BLaER1 (cell line): ENCODE measurements around the gene HLF.

Source experiments
- H3K27ac ChIP-seq: shearing (Covaris generic); formaldehyde crosslinking; 2 replicates; pipeline ENCODE4 v1.8.1; 2022
- H3K27me3 ChIP-seq: shearing (Covaris generic); formaldehyde crosslinking; 2 replicates; pipeline ENCODE4 v1.8.1; 2022
- H3K36me3 ChIP-seq: shearing (Covaris generic); formaldehyde crosslinking; 2 replicates; pipeline ENCODE4 v1.8.1; 2022
- H3K4me1 ChIP-seq: shearing (Covaris generic); formaldehyde crosslinking; 2 replicates; pipeline ENCODE4 v1.8.1; 2022
- H3K4me2 ChIP-seq: shearing (Covaris generic); formaldehyde crosslinking; 2 replicates; pipeline ENCODE4 v1.8.1; 2022
- H3K4me3 ChIP-seq: shearing (Covaris generic); formaldehyde crosslinking; 2 replicates; pipeline ENCODE4 v1.8.1; 2022
- H3K9ac ChIP-seq: shearing (Covaris generic); formaldehyde crosslinking; 2 replicates; pipeline ENCODE4 v1.8.1; 2022
- H3K9me3 ChIP-seq: shearing (Covaris generic); formaldehyde crosslinking; 2 replicates; pipeline ENCODE4 v1.8.1; 2022
- H4K20me1 ChIP-seq: shearing (Covaris generic); formaldehyde crosslinking; 2 replicates; pipeline ENCODE4 v1.8.1; 2022
- Cebpa-rat ChIP-seq: shearing (Covaris generic); IDR thresholded peaks from 2 replicates; pipeline ENCODE4 v1.8.1; 2022

The HLF gene

DNA sequence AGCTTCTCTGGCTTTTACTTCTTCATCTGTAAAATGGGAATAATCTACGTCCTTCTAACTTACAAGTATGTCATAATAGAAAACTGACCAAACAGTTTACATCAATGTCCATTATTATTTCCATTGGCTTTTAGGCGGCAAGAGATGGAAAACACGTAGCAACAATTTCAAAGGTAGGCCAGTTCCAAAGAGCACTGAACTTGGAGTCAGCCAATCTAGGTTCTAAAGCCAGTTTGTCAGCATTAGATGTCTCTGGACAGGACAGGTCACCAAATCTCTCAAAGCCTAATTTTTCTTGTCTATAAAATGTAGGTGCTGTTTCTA lies 17.6 kb downstream of the HLF start:
- Histone ChIP-seq H3K27ac (no peak overlapping the region), H3K36me3 (no peaks in the 10 kb centered on the region), H4K20me1 (no peaks in the 10 kb centered on the region), H3K4me3 (no peak overlapping the region), H3K4me2 (no peak overlapping the region), H3K27me3 (no peaks in the 10 kb centered on the region), H3K4me1 (no peaks in the 10 kb centered on the region), H3K9ac (no peak overlapping the region), H3K9me3 (no peaks in the 10 kb centered on the region)
- TF ChIP-seq Cebpa-rat = no peak

GRCh38 chr17:55282741-55283140 lies 18.0 kb downstream of the HLF start:
- Histone ChIP-seq H3K4me3 (no peak overlapping the region), H3K27ac (no peak overlapping the region), H3K9ac (no peak overlapping the region), H3K27me3 (no peaks in the 10 kb centered on the region), H3K4me2 (no peak overlapping the region), H4K20me1 (no peaks in the 10 kb centered on the region), H3K9me3 (no peaks in the 10 kb centered on the region), H3K36me3 (no peaks in the 10 kb centered on the region), H3K4me1 (no peaks in the 10 kb centered on the region)
- TF ChIP-seq Cebpa-rat = no peak

GRCh38 chr17:55283256-55283965 lies 18.7 kb downstream of the HLF start:
- Histone ChIP-seq H3K9me3 (no peaks in the 10 kb centered on the region), H3K27me3 (no peaks in the 10 kb centered on the region), H3K9ac (no peak overlapping the region), H3K4me2 (no peak overlapping the region), H3K36me3 (no peaks in the 10 kb centered on the region), H3K27ac (no peak overlapping the region), H3K4me1 (no peaks in the 10 kb centered on the region), H4K20me1 (no peaks in the 10 kb centered on the region), H3K4me3 (no peak overlapping the region)
- TF ChIP-seq Cebpa-rat = no peak

- H3K36me3 ChIP-seq = no peaks in the 10 kb centered on the region
- no peak overlapping the region for H3K4me3 ChIP-seq
- H3K4me1 ChIP-seq = no peaks in the 10 kb centered on the region
- H3K9ac ChIP-seq = no peak overlapping the region
- no peak overlapping the region for H3K27ac ChIP-seq
- no peaks in the 10 kb centered on the region for H3K9me3 ChIP-seq
- H4K20me1 ChIP-seq = no peaks in the 10 kb centered on the region
- TF ChIP-seq Cebpa-rat = no peak
- H3K4me2 ChIP-seq = no peak overlapping the region
- no peaks in the 10 kb centered on the region for H3K27me3 ChIP-seq
Measured at GRCh38 chr17:55284001-55284884, 19.5 kb downstream of the HLF start.

DNA sequence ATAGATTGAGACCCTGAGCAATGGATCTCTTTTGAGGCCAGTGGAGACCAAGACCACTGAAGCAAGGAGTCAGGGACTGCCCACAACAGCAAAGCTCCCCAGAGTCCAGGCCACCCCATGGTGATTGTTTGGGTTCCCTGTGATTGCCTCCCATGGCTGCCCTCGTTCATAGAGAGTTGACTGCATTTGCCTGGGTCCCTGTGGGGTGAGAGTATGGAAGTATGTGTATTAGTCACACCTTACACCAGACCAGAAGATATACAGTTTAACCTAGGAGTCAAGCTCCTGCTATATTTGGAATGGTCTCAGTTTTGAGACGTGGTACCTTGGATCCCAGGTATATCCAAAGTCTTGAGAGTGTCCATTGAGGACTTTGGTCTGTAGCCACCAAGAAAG lies 20.2 kb downstream of the HLF start:
- Histone ChIP-seq H3K4me3 (no peak overlapping the region), H3K4me1 (no peaks in the 10 kb centered on the region), H3K36me3 (no peaks in the 10 kb centered on the region), H3K27ac (no peak overlapping the region), H3K9me3 (no peaks in the 10 kb centered on the region), H4K20me1 (no peaks in the 10 kb centered on the region), H3K9ac (no peak overlapping the region), H3K27me3 (no peaks in the 10 kb centered on the region), H3K4me2 (no peak overlapping the region)
- TF ChIP-seq Cebpa-rat = no peak

GRCh38 chr17:55285340-55286301 lies 20.9 kb downstream of the HLF start:
- H3K4me2 ChIP-seq = no peak overlapping the region
- no peaks in the 10 kb centered on the region for H3K36me3 ChIP-seq
- no peak overlapping the region for H3K27ac ChIP-seq
- no peaks in the 10 kb centered on the region for H3K27me3 ChIP-seq
- no peak overlapping the region for H3K4me3 ChIP-seq
- H3K4me1 ChIP-seq = no peaks in the 10 kb centered on the region
- H3K9ac ChIP-seq = no peak overlapping the region
- H4K20me1 ChIP-seq = no peaks in the 10 kb centered on the region
- 0 out of 2 replicates have a peak, but pooled peaks cover under 1% of the 10 kb centered on the region for H3K9me3 ChIP-seq
- no peak for TF ChIP-seq Cebpa-rat

DNA sequence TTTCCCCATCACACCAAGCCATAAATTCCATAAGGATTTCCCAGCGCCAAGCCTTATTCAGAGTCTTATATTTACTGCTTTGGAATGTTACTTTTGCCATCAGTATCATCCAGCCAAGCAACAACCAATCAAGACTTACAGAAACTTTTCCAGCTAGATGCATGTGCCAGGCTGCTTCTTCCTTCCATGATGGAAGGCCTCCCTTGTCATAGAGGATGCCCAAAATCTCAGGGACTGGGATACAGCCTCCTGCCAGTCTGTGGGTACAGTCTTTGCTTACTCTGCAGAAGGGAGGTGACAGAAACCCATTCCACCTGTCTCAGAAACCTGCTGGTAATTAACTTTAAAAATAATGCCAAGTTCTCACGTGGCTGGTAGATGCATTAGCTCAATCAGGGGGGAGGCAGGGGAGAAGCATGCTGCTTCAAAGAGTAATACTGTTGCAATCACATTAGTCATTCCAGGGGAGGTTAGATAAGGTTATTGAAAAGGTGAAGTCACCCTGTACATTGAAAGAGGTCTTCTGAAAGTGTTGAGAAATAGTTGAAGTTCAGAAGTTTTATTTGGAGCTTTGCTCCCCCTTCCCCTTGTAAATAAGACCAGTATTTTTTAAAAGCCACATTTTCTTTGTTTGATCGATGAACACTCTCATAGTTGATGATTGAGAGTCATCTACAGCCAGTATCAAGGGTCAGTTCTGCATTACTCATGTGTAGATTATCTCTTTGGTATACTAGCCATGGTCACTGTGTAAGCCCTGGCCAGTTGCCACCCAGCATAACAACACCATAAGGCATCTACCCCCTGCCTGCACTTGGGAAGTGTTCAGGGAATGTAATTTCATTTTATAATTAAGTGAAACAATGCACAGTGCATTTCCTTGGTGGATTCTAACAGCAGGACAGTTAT lies 22.2 kb downstream of the HLF start:
- Histone ChIP-seq H3K4me2 (no peak overlapping the region), H3K4me1 (no peaks in the 10 kb centered on the region), H3K27ac (no peak overlapping the region), H3K9me3 (peaks cover 14% of the 10 kb centered on the region), H3K27me3 (no peaks in the 10 kb centered on the region), H3K4me3 (no peak overlapping the region), H3K9ac (no peak overlapping the region), H4K20me1 (no peaks in the 10 kb centered on the region), H3K36me3 (no peaks in the 10 kb centered on the region)
- no peak for TF ChIP-seq Cebpa-rat

DNA sequence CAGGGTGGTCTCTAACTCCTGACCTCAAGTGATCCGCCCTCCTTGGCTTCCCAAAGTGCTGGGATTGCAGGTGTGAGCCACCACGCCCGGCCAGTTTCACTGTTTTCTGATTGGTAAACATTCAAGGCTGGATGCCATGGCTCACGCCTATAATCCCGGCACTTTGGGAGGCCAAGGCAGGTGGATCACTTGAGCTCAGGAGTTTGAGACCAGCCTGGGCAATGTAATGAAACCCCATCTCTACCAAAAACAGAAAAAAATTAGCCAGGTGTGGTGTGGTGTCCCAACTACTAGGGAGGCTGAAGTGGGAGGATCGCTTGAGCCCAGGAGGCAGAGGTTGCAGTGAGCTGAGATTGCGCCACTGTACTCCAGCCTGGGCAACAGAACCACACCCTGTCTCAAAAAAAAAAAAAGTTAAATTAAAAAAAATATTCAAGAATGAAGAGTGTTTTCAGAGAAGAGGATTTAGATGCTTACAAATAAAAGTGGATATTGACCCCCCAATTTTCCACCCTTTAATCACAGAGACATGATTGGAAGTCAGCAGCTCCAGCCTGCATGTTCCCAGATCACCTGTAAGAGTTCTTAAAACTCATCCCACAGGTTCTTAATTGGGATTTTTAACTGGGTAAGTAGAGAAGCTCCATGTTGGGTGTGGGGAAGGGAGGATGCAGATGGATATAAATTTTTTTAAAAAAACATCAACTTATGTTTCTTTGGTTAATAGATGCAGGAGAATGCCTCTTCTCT lies 23.8 kb downstream of the HLF start:
- no peaks in the 10 kb centered on the region for H3K4me1 ChIP-seq
- H3K27ac ChIP-seq = no peak overlapping the region
- H3K36me3 ChIP-seq = no peaks in the 10 kb centered on the region
- no peak for TF ChIP-seq Cebpa-rat
- no peaks in the 10 kb centered on the region for H4K20me1 ChIP-seq
- H3K9ac ChIP-seq = no peak overlapping the region
- peaks cover 15% of the 10 kb centered on the region for H3K9me3 ChIP-seq
- H3K27me3 ChIP-seq = no peaks in the 10 kb centered on the region
- H3K4me2 ChIP-seq = no peak overlapping the region
- H3K4me3 ChIP-seq = no peak overlapping the region

- Histone ChIP-seq H3K9ac (no peak overlapping the region), H3K27ac (no peak overlapping the region), H3K36me3 (no peaks in the 10 kb centered on the region), H3K4me2 (no peak overlapping the region), H4K20me1 (no peaks in the 10 kb centered on the region), H3K27me3 (no peaks in the 10 kb centered on the region), H3K9me3 (peaks cover 15% of the 10 kb centered on the region), H3K4me1 (peaks cover 1% of the 10 kb centered on the region; the same call in 1 of the 2 replicates), H3K4me3 (no peak overlapping the region)
- TF ChIP-seq Cebpa-rat = no peak
Measured at GRCh38 chr17:55289106-55289446, 24.3 kb downstream of the HLF start.
